NT2/D1 (cell line): ENCODE results near the gene TTPAL.

Source experiments
- SUZ12 ChIP-seq: IDR thresholded peaks from 2 replicates; pipeline ENCODE4 v1.6.1; 2011; ENCODE audit not compliant: insufficient read length, insufficient read depth; ENCODE audit errors: extremely low read depth
- ZNF274 ChIP-seq: IDR thresholded peaks from 2 replicates; pipeline ENCODE4 v1.6.1; 2011; ENCODE audit warnings: mild to moderate bottlenecking, low read depth, low read length

DNA sequence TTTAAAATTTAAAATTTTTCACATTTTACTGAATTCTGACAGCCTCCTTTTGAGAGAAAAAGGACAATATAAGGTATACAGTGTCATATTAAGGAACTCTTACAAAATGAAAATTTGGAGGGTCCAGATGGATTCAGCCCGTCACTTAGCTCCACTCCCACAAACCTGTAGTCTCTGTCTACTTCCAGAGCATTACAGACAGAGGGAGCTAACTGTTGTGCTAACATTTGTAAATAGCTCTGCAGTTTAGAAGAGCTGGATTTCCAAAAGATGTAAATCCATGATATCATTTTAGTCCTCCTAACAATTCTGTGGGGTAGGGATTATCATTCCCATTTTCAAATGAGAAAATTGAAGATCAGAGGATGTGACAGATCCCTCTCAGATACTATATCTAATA is 62.3 kb downstream of the TTPAL start:
- TF ChIP-seq SUZ12, result no peak
- no peak for TF ChIP-seq ZNF274
